Prostate gland (tissue), 2 donors: ENCODE results near the gene ZCCHC8.

Experiments
- CTCF ChIP-seq, 4 experiments: fragments of 200-600 bp in 2 of 4; fragments of 450-650 bp in 2 of 4; sonication (generic) in 2 of 4; IDR thresholded peaks; 1 replicate in 3 of 4; 2 replicates in 1 of 4; pipeline ENCODE4 v1.5.1; 2016 to 2019; ENCODE audit warnings: antibody characterized with exemption in 4 of 4, mild to moderate bottlenecking in 2 of 4, moderate library complexity in 2 of 4
- POLR2A ChIP-seq: fragments of 450-650 bp; IDR thresholded peaks from one replicate; pipeline ENCODE4 v1.6.1; 2016; ENCODE audit warnings: antibody characterized with exemption, mild to moderate bottlenecking

DNA sequence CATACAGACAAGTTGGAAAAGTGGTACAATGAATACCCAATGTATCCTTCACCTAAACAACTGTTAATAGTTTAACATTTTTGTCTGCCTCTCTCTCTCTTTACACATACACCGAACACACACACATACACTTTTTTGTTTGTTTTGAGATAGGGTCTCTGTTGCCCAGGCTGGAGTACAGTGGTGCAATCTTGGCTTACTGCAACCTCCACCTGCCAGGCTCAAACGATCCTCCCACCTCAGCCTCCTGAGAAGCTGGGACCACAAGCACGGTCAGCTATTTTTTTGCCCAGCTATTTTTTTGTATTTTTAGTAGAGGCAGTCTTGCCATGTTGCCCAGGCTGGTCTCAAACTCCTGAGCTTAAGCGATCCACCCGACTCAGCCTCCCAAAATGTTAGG is 16.8 kb downstream of the ZCCHC8 start:
- no peak for TF ChIP-seq CTCF (IDR thresholded peaks at IDR 0.05)
- no peak for TF ChIP-seq POLR2A
